Measurements from ENCODE around the gene KRT83.

DNA sequence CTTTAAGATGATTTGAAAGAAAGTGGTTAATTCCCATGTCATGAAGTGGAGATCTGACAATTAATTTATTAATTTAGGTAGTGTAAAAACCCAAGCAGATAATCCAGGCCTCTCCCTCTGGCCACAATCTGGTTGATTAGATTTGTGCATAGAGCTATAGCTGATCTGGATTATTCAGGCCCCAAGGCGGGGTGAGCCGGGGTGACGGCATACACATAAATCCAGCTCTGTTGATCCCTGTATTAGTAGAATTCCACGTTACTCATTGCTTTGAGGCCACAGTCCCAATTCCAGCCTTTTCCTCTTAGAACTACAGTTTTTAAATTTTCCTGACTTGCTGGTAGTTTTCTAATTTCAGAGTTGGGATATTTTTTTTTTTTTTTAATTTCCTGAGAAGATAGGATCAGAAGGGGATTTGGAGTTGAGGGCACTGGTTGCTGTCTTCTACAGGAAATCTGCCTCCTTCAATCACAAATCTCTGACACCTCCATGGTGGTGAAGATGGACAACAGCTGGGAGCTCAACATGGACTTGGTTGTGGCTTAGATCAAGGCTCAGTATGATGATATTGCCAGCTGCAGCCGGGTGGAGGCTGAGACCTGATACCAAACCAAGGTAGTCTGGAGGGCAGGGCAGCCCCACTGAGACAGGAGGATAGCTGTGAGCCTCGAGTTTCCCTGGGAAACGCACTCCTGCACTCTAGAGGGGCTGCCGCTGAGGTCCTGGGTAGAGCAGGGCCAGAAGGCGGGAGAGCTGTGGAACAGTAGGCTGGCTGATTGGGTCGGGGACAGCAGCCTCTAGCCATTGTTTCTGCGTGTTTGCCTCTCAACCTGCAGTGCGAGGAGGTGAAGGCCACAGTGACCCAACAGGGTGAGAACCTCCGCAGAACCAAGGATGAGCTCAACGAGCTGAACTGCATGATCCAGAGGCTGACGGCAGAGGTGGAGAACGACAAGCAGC, 26.6 kb upstream of the KRT83 start:
- TF ChIP-seq, protein P1, sequence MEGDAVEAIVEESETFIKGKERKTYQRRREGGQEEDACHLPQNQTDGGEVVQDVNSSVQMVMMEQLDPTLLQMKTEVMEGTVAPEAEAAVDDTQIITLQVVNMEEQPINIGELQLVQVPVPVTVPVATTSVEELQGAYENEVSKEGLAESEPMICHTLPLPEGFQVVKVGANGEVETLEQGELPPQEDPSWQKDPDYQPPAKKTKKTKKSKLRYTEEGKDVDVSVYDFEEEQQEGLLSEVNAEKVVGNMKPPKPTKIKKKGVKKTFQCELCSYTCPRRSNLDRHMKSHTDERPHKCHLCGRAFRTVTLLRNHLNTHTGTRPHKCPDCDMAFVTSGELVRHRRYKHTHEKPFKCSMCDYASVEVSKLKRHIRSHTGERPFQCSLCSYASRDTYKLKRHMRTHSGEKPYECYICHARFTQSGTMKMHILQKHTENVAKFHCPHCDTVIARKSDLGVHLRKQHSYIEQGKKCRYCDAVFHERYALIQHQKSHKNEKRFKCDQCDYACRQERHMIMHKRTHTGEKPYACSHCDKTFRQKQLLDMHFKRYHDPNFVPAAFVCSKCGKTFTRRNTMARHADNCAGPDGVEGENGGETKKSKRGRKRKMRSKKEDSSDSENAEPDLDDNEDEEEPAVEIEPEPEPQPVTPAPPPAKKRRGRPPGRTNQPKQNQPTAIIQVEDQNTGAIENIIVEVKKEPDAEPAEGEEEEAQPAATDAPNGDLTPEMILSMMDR (conservative IDR thresholded peaks at IDR 0.05), result no peak
- no peak for TF ChIP-seq EZH2 (IDR thresholded peaks at IDR 0.05; ENCODE audit: low read depth)

Measured in PC-9 (cell line).